ENCODE results near the gene CNOT8. TPM values are rescaled to one million over a fixed set of nuclear protein-coding genes. Genes with fewer than 3 reads are reported as not detected.

CNOT8 gene
- polyA plus RNA-seq, 2 of the 4 experiments (the other 2 are of a cell fraction): 40.6 to 52.7 TPM

GRCh38 chr5:154811653-154812465 is 46.6 kb upstream of the CNOT8 start:
- DNase-seq (ENCODE audit: low read depth in 1 of 2, low spot score in 1 of 2): peak; percentile 74 to 76
- FAIRE-seq: peak; percentile 59
- Histone ChIP-seq H3K4me3 (no peak overlapping the region), H3K4me2 (no peak overlapping the region), H3K9me3 (no peaks in the 10 kb centered on the region), H3K27ac (no peak overlapping the region), H3K4me1 (peaks cover 8% of the 10 kb centered on the region; the same call in 1 of the 3 replicates)
- ChIA-PET POLR2A (interaction anchor here (0.5 kb wide), 1 partner anchor 24 kb away, joined by 7 read pairs; no protein-coding TSS in a partner anchor), CTCF (interaction anchor here (0.8 to 1.5 kb wide), 10 partner anchors 10 to 161 kb away, joined by 3 to 5 read pairs (median 4); no protein-coding TSS in a partner anchor)
- 25% methylated on average over 3 of the region's 3 CpGs for WGBS (ENCODE audit: missing lambda C conversion rate)
- TF ChIP-seq CTCF (IDR thresholded peaks at IDR 0.05): peak; percentile 89
- TF ChIP-seq GATA3 (IDR thresholded peaks at IDR 0.05; ENCODE audit: borderline replicate concordance): no peak
- peak; percentile 41 for TF ChIP-seq MAFK (IDR thresholded peaks at IDR 0.05; ENCODE audit: partially characterized antibody)
- no peak for TF ChIP-seq FOXS1 (CRISPR knock-in tag; IDR thresholded peaks at IDR 0.05)
- TF ChIP-seq POLR2A (IDR thresholded peaks at IDR 0.05; ENCODE audit: low read length): no peak
- TF ChIP-seq EP300 (IDR thresholded peaks at IDR 0.05): no peak
- no peak for TF ChIP-seq HOXB13 (CRISPR knock-in tag; IDR thresholded peaks at IDR 0.05; ENCODE audit: low read depth)
- peak; percentile 85 for TF ChIP-seq SMC3 (IDR thresholded peaks at IDR 0.05)
- TF ChIP-seq PBX3 (IDR thresholded peaks at IDR 0.05): no peak
- no peak for TF ChIP-seq SREBF2 (IDR thresholded peaks at IDR 0.05)
- TF ChIP-seq RAD21 (conservative IDR thresholded peaks at IDR 0.05 in 1 of 2, IDR thresholded peaks at IDR 0.05 in 1 of 2): peak; percentile 81 to 83
- TF ChIP-seq HMGXB4 (CRISPR knock-in tag; IDR thresholded peaks at IDR 0.05; ENCODE audit: borderline replicate concordance): 0 out of 2 replicates have a peak, but pooled peaks have one; percentile 29
- TF ChIP-seq RARB (CRISPR knock-in tag; IDR thresholded peaks at IDR 0.05): no peak
- TF ChIP-seq HEYL (CRISPR knock-in tag; IDR thresholded peaks at IDR 0.05): no peak
- no peak for TF ChIP-seq HOXA7 (CRISPR knock-in tag; IDR thresholded peaks at IDR 0.05)
- no peak for TF ChIP-seq EHF (CRISPR knock-in tag; IDR thresholded peaks at IDR 0.05)
- TF ChIP-seq CEBPB (IDR thresholded peaks at IDR 0.05): no peak
- TF ChIP-seq ATOH8 (CRISPR knock-in tag; IDR thresholded peaks at IDR 0.05; ENCODE audit: low read depth): no peak
- peak; percentile 86 to 87 for ATAC-seq

GRCh38 chr5:154813158-154813557 is 45.3 kb upstream of the CNOT8 start:
- 84% methylated on average over 4 of the region's 4 CpGs for WGBS (ENCODE audit: missing lambda C conversion rate)
- FAIRE-seq: no peak

More at GRCh38 chr5:154813158-154813557, 45.3 kb upstream of the CNOT8 start:
- ATAC-seq: no peak
- Histone ChIP-seq H3K9me3 (no peaks in the 10 kb centered on the region), H3K4me3 (no peak overlapping the region), H3K4me1 (peaks cover 8% of the 10 kb centered on the region; the same call in 1 of the 3 replicates), H3K4me2 (no peak overlapping the region), H3K27ac (no peak overlapping the region)
- no peak for DNase-seq (ENCODE audit: low read depth in 1 of 2, low spot score in 1 of 2)
- POLR2A ChIA-PET: no interaction called here
- CTCF ChIA-PET: interaction anchor here (1.6 kb wide), 1 partner anchor 163 kb away, joined by 8 read pairs; no protein-coding TSS in a partner anchor
- TF ChIP-seq POLR2A (IDR thresholded peaks at IDR 0.05; ENCODE audit: low read length): no peak
- no peak for TF ChIP-seq BHLHE40 (IDR thresholded peaks at IDR 0.05; ENCODE audit: low read depth, low read length)
- no peak for TF ChIP-seq HEYL (CRISPR knock-in tag; IDR thresholded peaks at IDR 0.05)
- no peak for TF ChIP-seq CBX2 (IDR thresholded peaks at IDR 0.05; ENCODE audit: borderline replicate concordance, low read depth)

Data from A549 (cell line).